HUDEP-2 (cell line): ENCODE results near the gene ANKAR.
"Not testable (repeated sequence)": the region's sequence is repeated elsewhere in the genome, so short reads cannot be mapped to it uniquely, and the experiment has no call there.

Source experiments
- DNase-seq, 76 experiments: peaks; one replicate each; lab custom pipeline; 2025; ENCODE audit not compliant: unreplicated experiment in 76 of 76; lab: John Stamatoyannopoulos, UW

The ANKAR gene

GRCh38 chr2:189657867-189658266 is 16.6 kb upstream of the ANKAR start:
- peak in 1 of 76 experiments; percentile 1 for DNase-seq

GRCh38 chr2:189658306-189659212 is 15.9 kb upstream of the ANKAR start:
- no peak for DNase-seq

- DNase-seq = no peak
Measured at GRCh38 chr2:189659734-189660133, 14.7 kb upstream of the ANKAR start.

GRCh38 chr2:189660803-189661147 is 13.7 kb upstream of the ANKAR start:
- DNase-seq = no peak

GRCh38 chr2:189661148-189661956 is 13.1 kb upstream of the ANKAR start, which contains the start of gene ASNSD1:
TSS of gene ASNSD1 (plus strand) at chr2:189661459. CDS start at chr2:189666133, 4,674 bp downstream.
- DNase-seq = peak; percentile 23 to 99 (median 97)

- no peak for DNase-seq
Measured at GRCh38 chr2:189661957-189662321, 12.5 kb upstream of the ANKAR start.

- DNase-seq = no peak
Measured at GRCh38 chr2:189662669-189663226, 11.7 kb upstream of the ANKAR start.

- not testable (repeated sequence) for DNase-seq
Measured at GRCh38 chr2:189663319-189663718, 11.2 kb upstream of the ANKAR start.

GRCh38 chr2:189669913-189670312 is 4.6 kb upstream of the ANKAR start:
- no peak for DNase-seq

- no peak for DNase-seq
Measured at GRCh38 chr2:189673661-189674373, 653 bp upstream of the ANKAR start.

- no peak for DNase-seq
Measured at GRCh38 chr2:189676471-189676870, 2.0 kb downstream of the ANKAR start.

GRCh38 chr2:189679226-189679625 is 4.8 kb downstream of the ANKAR start:
- peak in 1 of 76 experiments; percentile 16 for DNase-seq

GRCh38 chr2:189681203-189681602 is 6.7 kb downstream of the ANKAR start:
- no peak for DNase-seq

- DNase-seq = peak in 13 of 76 experiments; percentile 3 to 35 (median 21)
Measured at GRCh38 chr2:189681903-189682302, 7.4 kb downstream of the ANKAR start.

GRCh38 chr2:189683348-189683747 is 8.9 kb downstream of the ANKAR start:
- DNase-seq = peak in 21 of 76 experiments; percentile 2 to 48 (median 27)

GRCh38 chr2:189684811-189685210 is 10.3 kb downstream of the ANKAR start:
- no peak for DNase-seq

- DNase-seq = peak in 63 of 76 experiments; percentile 7 to 69 (median 38)
Measured at GRCh38 chr2:189685540-189686229, 11.2 kb downstream of the ANKAR start.

- not testable (repeated sequence) for DNase-seq
Measured at GRCh38 chr2:189687796-189688195, 13.3 kb downstream of the ANKAR start.

GRCh38 chr2:189696223-189696622 is 21.8 kb downstream of the ANKAR start:
- no peak for DNase-seq
